ENCODE data around the gene ELMO3. TPM values are rescaled to one million over a fixed set of nuclear protein-coding genes. Genes with fewer than 3 reads are reported as not detected.

The ELMO3 gene
- total and polyA plus RNA-seq, 2 of the 13 experiments (the other 11 are each of a cell fraction or from before 2014, with no cell fraction given) = 2.6 to 4.0 TPM

GRCh38 chr16:67183627-67184452 is 15.1 kb upstream of the ELMO3 start, which contains the start of gene MATCAP1 (continued):
- TF ChIP-seq ZBTB49 (CRISPR knock-in tag; IDR thresholded peaks at IDR 0.05; ENCODE audit: borderline replicate concordance) (peak; percentile 43; the same call in 1 of the 2 replicates), KDM5B (CRISPR knock-in tag; IDR thresholded peaks at IDR 0.05; ENCODE audit: borderline replicate concordance) (peak; percentile 92), FOXK2 (IDR thresholded peaks at IDR 0.05) (peak; percentile 37; the same call in 1 of the 2 replicates), ZNF562 (CRISPR knock-in tag; IDR thresholded peaks at IDR 0.05; ENCODE audit: borderline replicate concordance) (no peak), ZNF761 (CRISPR knock-in tag; conservative IDR thresholded peaks at IDR 0.05) (peak; percentile 72; the same call in 1 of the 2 replicates), NR2F1 (CRISPR knock-in tag; IDR thresholded peaks at IDR 0.05) (peak in 1 of 2 experiments; percentile 24; a peak in 1 of 4 replicates), FOXK1 (CRISPR knock-in tag; IDR thresholded peaks at IDR 0.05; ENCODE audit: borderline replicate concordance, low read depth) (peak; percentile 80; the same call in 1 of the 2 replicates), NFATC3 (CRISPR knock-in tag; IDR thresholded peaks at IDR 0.05) (peak; percentile 77; the same call in 1 of the 2 replicates), RFX3 (CRISPR knock-in tag; IDR thresholded peaks at IDR 0.05) (no peak), BRD4 (CRISPR knock-in tag; IDR thresholded peaks at IDR 0.05) (no peak; the same call in 1 of the 2 replicates), SIN3B (IDR thresholded peaks at IDR 0.05; ENCODE audit: low read length) (no peak), ZNF850 (CRISPR knock-in tag; conservative IDR thresholded peaks at IDR 0.05) (no peak)
- TF ChIP-seq, protein P1, sequence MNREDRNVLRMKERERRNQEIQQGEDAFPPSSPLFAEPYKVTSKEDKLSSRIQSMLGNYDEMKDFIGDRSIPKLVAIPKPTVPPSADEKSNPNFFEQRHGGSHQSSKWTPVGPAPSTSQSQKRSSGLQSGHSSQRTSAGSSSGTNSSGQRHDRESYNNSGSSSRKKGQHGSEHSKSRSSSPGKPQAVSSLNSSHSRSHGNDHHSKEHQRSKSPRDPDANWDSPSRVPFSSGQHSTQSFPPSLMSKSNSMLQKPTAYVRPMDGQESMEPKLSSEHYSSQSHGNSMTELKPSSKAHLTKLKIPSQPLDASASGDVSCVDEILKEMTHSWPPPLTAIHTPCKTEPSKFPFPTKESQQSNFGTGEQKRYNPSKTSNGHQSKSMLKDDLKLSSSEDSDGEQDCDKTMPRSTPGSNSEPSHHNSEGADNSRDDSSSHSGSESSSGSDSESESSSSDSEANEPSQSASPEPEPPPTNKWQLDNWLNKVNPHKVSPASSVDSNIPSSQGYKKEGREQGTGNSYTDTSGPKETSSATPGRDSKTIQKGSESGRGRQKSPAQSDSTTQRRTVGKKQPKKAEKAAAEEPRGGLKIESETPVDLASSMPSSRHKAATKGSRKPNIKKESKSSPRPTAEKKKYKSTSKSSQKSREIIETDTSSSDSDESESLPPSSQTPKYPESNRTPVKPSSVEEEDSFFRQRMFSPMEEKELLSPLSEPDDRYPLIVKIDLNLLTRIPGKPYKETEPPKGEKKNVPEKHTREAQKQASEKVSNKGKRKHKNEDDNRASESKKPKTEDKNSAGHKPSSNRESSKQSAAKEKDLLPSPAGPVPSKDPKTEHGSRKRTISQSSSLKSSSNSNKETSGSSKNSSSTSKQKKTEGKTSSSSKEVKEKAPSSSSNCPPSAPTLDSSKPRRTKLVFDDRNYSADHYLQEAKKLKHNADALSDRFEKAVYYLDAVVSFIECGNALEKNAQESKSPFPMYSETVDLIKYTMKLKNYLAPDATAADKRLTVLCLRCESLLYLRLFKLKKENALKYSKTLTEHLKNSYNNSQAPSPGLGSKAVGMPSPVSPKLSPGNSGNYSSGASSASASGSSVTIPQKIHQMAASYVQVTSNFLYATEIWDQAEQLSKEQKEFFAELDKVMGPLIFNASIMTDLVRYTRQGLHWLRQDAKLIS (CRISPR knock-in tag; IDR thresholded peaks at IDR 0.05) = 0 out of 2 replicates have a peak, but pooled peaks have one; percentile 42
- TF ChIP-seq, protein P2, sequence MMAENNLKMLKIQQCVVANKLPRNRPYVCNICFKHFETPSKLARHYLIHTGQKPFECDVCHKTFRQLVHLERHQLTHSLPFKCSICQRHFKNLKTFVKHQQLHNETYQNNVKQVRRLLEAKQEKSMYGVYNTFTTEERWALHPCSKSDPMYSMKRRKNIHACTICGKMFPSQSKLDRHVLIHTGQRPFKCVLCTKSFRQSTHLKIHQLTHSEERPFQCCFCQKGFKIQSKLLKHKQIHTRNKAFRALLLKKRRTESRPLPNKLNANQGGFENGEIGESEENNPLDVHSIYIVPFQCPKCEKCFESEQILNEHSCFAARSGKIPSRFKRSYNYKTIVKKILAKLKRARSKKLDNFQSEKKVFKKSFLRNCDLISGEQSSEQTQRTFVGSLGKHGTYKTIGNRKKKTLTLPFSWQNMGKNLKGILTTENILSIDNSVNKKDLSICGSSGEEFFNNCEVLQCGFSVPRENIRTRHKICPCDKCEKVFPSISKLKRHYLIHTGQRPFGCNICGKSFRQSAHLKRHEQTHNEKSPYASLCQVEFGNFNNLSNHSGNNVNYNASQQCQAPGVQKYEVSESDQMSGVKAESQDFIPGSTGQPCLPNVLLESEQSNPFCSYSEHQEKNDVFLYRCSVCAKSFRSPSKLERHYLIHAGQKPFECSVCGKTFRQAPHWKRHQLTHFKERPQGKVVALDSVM (CRISPR knock-in tag; IDR thresholded peaks at IDR 0.05) = 0 out of 2 replicates have a peak, but pooled peaks have one; percentile 47
- TF ChIP-seq, protein P3, sequence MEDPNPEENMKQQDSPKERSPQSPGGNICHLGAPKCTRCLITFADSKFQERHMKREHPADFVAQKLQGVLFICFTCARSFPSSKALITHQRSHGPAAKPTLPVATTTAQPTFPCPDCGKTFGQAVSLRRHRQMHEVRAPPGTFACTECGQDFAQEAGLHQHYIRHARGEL (CRISPR knock-in tag; IDR thresholded peaks at IDR 0.05) = no peak
- TF ChIP-seq, protein P4, sequence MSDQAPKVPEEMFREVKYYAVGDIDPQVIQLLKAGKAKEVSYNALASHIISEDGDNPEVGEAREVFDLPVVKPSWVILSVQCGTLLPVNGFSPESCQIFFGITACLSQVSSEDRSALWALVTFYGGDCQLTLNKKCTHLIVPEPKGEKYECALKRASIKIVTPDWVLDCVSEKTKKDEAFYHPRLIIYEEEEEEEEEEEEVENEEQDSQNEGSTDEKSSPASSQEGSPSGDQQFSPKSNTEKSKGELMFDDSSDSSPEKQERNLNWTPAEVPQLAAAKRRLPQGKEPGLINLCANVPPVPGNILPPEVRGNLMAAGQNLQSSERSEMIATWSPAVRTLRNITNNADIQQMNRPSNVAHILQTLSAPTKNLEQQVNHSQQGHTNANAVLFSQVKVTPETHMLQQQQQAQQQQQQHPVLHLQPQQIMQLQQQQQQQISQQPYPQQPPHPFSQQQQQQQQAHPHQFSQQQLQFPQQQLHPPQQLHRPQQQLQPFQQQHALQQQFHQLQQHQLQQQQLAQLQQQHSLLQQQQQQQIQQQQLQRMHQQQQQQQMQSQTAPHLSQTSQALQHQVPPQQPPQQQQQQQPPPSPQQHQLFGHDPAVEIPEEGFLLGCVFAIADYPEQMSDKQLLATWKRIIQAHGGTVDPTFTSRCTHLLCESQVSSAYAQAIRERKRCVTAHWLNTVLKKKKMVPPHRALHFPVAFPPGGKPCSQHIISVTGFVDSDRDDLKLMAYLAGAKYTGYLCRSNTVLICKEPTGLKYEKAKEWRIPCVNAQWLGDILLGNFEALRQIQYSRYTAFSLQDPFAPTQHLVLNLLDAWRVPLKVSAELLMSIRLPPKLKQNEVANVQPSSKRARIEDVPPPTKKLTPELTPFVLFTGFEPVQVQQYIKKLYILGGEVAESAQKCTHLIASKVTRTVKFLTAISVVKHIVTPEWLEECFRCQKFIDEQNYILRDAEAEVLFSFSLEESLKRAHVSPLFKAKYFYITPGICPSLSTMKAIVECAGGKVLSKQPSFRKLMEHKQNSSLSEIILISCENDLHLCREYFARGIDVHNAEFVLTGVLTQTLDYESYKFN (CRISPR knock-in tag; conservative IDR thresholded peaks at IDR 0.05) = peak; percentile 76

Measured in HepG2 (cell line).